Measurements from ENCODE around the gene PPP1CA. TPM values are rescaled to one million over a fixed set of nuclear protein-coding genes. Genes with fewer than 3 reads are reported as not detected.
A peak's percentile ranks its signal among the peaks of the same experiment; 100 is the strongest.
"Not testable (repeated sequence)": the region's sequence is repeated elsewhere in the genome, so short reads cannot be mapped to it uniquely, and the experiment has no call there.

The PPP1CA gene
- total RNA-seq, 1 donor from 2014 or later: 92.4 TPM

DNA sequence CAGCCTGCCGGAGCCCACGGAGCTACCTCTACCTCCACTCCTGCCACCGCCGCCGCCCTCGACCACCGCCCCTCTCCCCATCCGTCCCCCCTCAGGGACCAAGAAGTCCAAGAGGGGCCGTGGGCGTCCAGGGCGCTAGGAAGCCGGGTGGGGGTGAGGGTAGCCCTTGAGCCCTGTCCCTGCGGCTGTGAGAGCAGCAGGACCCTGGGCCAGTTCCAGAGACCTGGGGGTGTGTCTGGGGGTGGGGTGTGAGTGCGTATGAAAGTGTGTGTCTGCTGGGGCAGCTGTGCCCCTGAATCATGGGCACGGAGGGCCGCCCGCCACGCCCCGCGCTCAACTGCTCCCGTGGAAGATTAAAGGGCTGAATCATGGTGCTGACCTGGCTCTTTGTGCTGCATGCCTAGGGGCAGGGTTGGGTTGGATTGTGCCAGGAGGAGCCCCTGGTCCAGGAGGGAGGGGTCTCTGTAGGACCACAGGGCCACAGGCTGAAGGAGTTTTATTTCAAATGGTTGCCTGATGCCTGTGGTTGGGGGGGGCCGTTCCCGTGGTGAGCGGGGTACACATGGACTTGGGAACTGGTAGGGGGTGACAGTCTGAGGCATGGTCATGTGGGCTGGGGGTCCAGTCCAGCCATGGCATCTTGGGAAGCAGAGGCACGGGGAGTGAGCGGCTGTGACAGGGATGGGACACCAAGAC, 33.5 kb upstream of the PPP1CA start:
- no peak for DNase-seq (ENCODE audit: low spot score)

DNA sequence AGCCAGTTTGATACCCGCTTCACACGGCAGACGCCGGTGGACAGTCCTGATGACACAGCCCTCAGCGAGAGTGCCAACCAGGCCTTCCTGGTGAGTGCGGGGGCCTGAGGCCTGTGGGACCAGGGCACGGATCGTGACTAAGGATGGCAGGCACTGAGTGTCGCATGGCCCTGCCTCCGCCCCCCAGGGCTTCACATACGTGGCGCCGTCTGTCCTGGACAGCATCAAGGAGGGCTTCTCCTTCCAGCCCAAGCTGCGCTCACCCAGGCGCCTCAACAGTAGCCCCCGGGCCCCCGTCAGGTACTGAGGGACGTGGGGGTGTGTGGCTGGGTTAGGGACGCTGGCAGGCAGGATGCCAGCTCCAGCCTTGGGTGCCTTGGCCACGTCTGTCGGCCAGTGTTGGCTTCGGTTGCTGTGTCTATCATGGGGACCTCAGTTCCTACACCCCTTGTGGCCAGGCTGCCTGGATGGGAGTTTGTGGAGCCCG, 32.8 kb upstream of the PPP1CA start:
- no peak for DNase-seq (ENCODE audit: low spot score)

DNA sequence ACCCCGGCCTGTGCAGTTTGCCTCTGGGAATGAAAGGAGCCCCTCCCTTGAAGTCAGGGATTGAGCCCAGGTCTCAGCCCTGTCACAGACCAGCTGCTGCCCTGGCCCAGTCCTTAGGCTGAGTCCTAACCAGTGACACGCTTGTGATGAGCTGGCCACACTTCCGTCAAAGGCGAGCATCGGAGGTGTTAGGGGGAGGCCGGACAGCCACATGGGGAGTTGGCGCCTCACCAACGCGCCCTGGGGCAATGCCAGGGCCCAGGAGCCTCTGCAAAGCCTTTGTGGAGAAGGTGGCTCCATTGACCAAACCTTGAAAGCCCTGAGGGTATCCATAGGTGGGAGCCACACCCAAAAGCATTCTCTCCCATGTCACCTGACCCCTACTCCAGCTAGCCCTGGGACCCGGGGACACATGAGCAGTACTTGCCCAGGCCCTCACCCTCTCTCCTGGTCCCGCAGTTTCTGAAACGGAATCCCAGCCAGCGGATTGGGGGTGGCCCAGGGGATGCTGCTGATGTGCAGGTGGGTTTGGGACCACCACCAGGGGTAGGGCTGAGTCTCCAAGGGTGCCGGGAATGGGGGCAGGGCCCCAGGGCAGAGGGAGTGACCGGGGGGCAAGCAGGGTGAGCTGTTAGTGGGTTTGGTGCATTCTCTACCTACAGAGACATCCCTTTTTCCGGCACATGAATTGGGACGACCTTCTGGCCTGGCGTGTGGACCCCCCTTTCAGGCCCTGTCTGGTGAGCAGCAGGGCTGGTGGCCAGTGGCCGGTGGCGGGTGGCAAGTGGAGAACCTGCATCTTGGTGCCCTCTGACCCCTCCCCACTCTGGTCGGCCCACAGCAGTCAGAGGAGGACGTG, 32.1 kb upstream of the PPP1CA start:
- no peak for DNase-seq (ENCODE audit: low spot score)

DNA sequence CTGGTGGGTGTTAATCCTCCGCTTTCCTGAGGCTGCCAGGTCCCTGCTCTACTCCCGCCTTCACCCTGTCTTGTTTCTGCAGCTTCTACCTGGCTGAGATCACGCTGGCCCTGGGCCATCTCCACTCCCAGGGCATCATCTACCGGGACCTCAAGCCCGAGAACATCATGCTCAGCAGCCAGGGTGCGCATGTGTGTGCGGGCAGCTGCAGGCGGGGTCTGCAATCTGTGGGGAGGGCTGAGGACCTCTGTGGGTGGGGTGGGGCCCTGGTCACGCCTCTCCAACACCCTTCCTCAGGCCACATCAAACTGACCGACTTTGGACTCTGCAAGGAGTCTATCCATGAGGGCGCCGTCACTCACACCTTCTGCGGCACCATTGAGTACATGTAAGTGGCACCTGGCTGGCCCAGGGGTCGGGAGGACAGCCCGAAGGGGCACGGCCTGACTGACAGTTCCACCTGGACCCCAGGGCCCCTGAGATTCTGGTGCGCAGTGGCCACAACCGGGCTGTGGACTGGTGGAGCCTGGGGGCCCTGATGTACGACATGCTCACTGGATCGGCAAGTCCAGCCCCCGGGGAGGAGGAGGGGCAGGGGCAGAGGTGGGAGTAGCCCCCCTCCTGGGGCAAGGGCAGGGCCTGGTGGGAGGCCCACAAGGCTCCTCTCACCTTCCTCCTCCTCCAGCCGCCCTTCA, 31.1 kb upstream of the PPP1CA start:
- no peak for DNase-seq (ENCODE audit: low spot score)

DNA sequence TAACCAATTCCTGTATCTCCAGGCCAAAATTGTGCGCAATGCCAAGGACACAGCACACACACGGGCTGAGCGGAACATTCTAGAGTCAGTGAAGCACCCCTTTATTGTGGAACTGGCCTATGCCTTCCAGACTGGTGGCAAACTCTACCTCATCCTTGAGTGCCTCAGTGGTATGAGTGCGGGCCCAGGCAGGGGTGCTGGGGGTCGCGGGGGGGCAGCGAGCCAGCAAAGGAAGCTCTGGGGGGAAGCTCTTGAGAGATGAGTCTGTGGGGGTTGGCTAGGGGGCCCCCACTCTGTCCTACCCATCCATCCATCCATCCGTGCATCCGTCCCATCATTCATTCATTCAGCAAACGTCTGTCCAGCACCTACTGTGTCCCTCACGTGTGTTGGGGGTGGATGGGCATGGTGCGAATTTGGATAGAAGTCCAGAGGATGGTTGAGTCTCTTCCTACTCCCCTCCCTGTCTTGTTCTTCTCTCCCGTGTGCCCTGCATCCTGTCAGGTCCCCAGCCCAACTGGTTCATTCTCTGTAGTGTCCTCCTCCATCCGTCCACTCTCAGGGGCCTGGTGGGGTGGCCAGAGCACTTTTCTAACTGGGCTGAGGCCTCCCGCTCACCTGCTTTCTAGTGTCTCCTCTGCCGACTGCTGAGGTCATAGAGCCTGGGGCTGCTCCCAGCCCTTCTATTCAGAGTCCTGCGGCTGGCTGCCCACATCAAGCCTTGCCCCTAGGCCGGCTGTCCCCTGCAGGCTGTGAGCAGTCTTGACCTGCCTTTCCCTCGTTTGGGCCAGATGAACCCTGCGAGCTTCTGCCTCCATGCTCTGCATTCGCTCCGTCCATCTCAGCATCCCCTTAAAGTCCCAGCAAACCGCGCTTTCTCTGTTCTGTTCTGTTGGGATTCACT, 29.9 kb upstream of the PPP1CA start:
- no peak for DNase-seq (ENCODE audit: low spot score)

DNA sequence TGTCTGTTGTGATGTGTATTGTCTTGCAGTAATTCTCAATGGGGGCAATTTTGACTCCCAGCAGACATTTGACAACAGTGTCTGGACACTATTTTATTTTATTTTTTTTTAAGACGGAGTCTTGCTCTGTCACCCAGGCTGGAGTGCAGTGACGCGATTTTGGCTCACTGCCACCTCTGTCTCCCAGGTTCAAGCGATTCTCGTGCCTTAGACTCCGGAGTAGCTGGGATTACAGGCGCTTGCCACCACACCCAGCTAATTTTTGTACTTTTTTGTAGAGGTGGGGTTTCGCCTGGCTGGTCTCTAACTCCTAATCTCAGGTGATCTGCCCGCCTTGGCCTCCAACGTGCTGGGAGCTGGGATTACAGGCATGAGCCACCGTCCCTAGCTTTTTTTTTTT, 28.1 kb upstream of the PPP1CA start:
- DNase-seq (ENCODE audit: low spot score): no peak

DNA sequence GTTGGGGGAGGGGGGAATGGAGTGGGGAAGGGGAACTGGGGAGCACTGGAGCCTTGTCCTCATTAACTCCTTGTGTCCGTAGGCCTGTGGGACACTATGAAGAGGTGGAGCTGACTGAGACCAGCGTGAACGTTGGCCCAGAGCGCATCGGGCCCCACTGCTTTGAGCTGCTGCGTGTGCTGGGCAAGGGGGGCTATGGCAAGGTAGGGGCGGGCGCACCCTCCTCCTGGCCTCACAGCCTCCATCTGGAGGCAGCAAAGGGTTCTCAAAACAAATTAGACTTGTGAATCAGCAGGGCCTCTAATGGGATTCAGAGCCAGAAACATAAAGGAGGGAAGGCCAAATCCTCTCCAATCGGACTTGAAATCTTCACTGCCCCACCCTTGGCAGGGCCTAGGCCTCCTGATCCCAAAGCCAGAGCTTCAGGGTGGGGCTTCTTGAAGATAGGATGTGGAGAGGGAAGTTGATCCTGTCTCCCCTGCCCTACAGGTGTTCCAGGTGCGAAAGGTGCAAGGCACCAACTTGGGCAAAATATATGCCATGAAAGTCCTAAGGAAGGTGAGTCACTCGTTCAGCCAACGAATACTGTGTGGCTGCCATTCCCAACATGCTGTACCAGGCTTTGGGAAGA, 27.5 kb upstream of the PPP1CA start:
- DNase-seq (ENCODE audit: low spot score): no peak

DNA sequence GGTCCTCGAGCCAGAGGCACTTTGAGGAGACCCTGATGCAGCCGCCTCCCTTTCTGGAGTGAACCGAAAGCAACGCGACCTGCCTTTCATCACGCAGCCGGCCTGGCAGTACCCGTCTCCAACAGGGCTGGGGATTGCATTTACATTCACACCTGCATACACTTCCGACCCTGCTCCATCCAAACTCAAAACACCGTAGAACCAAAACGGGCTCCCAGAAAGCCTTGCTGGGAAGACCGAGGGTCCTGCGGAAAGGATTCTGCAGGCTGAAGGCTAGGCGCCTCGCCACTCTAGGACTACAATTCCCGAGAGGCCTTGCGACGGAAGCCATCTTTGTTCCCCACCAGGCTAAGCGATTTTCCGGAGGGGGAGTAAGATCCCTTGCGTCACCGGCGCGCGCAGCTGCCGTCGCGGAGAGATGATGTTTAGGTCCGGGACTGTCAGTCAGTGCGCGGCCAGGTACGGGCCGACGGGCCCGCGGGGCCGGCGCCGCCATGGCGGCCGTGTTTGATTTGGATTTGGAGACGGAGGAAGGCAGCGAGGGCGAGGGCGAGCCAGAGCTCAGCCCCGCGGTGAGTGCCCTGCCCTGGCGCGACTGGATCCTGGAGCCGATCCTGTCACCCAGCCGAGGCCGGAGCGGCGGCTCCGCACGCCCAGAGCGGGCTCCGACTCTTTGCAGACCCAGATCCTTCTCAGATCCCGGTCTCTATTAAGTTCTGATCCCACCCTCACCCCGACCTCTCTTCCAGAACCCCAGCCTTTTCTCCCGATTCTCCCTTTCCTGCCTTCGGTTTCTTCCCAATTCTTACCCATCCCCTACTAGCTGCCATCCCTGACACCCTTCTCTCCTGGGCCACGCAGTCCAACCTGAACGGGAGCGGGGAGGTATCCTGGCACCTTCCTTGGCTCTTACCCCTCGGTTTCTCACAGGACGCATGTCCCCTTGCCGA, 26.7 kb upstream of the PPP1CA start, which contains the start of gene RPS6KB2:
RPS6KB2 (plus strand) TSS at position 443 of the 950 bp plus-strand sequence; CDS start at position 495, 52 bp downstream.
- DNase-seq (ENCODE audit: low spot score): peak; percentile 100

DNA sequence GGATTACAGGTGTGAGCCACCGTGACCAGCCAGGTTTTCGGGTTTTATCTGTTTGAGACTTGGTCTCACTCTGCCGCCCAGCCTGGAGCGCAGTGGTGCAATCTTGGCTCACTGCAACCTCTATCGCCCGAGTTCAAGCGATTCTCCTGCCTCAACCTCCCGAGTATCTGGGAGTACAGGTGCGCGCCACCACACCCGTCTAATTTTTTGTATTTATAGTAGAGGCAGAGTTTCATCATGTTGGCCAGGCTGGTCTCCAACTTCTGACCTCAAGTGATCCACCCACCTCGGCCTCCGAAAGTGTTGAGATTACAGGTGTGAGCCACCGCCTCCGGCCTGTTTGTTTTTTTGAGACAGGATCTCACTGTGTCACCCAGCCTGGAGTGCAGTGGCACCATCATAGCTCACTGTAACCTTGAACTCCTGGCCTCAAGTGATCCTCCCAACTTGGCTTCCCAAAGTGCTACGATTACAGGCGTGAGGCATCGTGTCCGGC, 25.8 kb upstream of the PPP1CA start:
- DNase-seq (ENCODE audit: low spot score): not testable (repeated sequence)

DNA sequence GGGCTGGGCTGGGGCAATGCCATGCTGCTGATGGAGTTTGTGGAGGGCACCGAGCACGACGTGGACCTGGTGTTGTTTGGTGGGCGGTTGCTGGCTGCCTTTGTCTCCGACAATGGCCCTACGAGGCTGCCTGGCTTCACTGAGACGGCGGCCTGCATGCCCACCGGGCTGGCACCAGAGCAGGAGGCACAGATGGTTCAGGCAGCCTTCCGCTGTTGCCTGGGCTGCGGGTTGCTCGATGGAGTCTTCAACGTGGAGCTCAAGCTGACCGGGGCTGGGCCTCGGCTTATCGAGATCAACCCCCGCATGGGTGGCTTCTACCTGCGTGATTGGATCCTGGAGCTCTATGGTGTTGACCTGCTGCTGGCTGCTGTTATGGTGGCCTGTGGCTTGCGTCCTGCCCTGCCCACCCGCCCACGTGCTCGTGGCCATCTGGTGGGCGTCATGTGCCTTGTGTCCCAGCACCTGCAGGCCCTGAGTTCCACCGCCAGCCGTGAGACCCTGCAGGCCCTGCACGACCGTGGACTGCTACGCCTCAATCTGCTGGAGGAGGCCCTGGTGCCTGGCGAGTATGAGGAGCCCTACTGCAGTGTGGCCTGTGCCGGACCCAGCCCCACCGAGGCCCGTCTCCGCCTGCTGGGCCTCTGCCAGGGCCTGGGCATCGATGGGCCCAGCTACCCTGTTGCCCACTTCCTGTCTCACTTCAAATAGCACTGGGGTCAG, 22.4 kb upstream of the PPP1CA start:
- no peak for DNase-seq (ENCODE audit: low spot score)

DNA sequence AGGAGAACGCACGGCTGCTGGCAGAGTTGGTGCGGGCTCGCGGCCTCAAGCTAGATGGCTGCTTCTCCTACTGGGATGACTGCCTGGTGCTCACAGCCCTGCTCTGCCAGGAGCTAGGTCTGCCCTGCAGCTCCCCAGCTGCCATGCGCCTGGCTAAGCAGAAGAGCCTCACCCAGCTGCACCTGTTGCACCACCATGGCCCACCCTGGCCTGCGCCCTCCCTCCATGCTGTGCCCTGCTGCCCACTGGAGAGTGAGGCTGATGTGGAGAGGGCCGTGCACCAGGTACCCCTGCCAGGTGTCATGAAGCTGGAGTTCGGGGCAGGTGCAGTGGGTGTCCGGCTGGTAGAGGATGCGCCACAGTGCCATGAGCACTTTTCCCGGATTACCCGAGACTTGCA, 21.8 kb upstream of the PPP1CA start:
- no peak for DNase-seq (ENCODE audit: low spot score)

DNA sequence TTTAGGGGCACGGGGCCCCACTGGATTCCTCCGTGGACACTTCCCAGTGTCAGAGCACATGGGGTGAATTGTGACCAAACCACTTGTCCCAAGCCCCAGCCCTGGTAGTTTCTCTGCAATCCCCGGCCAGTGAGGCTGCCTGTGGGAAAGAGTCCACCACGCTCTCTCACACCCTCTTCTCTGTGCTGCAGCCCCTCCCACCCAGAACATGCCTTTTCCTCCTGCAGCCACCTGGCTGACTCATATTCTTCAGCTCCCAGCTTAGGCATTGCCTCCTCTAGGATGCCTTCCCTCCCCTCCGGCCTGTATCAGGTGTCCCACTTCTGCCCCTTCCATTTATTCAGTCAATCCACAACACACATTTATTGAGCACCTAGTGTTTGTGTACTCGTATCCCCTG, 21.2 kb upstream of the PPP1CA start:
- DNase-seq (ENCODE audit: low spot score): no peak

DNA sequence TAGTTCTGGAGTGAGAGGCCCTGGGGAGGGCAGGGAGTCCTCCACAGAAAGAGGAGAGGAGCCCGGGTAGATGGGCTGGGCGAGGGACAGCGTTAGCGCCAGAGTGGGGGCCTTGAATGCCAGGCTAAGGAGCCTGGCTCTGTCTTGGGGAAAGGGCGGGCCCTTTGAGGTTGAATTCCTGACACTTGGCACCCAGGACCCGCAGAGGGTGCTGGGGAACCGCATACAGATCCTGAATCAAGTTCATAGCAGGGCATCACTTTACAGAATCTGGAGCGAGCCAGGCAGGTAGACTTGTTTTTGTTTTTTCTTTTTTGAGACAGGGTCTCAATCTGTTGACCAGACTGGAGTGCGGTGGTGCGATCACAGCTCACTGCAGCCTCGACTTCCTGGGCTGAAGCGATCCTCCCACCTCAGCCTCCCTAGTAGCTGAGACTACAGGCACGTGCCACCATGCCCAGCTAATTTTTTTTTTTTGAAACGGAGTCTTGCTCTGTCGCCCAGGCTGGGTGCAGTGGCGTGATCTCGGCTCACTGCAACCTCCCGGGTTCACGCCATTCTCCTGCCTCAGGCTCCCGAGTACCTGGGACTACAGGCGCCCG, 19.9 kb upstream of the PPP1CA start:
- DNase-seq (ENCODE audit: low spot score): no peak

DNA sequence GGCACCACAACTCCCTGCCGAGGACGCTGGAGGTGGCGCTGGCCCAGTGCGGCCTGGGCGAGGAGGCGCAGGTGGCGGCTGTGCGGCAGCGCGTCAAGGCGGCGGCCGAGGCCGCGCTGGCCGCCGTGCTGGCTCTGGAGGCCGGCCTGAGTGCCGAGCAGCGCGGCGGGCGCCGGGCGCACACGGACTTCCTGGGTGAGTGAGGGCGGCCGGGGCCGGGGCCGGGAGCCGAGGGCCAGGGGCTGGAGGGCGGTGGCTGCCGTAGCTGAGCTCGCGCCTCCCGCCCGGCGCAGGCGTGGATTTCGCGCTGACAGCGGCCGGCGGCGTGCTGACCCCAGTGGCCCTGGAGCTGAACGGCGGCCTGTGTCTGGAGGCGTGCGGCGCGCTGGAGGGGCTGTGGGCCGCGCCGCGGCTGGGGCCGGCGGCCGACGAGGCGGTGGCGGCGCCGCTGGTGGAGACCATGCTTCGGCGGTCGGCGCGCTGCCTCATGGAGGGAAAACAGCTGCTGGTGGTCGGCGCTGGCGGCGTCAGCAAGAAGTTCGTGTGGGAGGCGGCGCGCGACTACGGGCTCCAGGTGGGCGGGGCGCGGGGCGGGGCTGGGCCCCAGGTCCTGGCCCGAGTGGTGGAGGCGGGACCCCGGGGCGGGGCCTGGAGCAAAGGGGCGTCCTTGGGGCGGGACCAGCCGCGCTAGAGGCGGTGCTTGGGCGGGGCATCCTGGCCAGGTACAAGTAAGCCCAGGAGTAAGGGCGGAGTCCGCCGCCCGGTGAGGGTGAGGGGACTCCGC, 19.2 kb upstream of the PPP1CA start:
- DNase-seq (ENCODE audit: low spot score): peak; percentile 99

DNA sequence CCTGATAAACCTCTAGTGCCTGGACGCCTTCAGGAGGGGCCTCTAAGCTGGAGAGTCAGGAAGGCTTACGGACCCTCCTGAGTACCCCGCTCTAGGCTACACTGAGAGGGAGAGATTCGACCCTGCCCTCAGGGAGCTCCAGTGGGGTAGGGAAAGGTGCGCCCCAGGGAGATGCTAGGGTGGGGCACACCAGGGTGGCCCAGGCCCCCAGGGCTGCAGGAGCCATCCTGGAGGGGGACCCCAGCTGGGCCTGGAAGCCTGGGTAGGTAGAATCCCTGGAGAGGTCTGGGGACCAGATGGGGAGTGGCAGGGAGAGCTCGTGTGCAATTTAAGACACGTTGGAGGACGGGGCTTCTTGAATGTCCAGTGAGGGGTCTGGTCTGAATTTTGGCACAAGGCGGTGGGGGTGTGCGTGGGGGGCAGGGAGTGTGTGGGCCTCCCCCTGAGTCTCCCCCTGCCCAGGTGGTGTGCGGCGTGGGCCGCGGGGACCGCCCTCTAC, 18.5 kb upstream of the PPP1CA start:
- no peak for DNase-seq (ENCODE audit: low spot score)

DNA sequence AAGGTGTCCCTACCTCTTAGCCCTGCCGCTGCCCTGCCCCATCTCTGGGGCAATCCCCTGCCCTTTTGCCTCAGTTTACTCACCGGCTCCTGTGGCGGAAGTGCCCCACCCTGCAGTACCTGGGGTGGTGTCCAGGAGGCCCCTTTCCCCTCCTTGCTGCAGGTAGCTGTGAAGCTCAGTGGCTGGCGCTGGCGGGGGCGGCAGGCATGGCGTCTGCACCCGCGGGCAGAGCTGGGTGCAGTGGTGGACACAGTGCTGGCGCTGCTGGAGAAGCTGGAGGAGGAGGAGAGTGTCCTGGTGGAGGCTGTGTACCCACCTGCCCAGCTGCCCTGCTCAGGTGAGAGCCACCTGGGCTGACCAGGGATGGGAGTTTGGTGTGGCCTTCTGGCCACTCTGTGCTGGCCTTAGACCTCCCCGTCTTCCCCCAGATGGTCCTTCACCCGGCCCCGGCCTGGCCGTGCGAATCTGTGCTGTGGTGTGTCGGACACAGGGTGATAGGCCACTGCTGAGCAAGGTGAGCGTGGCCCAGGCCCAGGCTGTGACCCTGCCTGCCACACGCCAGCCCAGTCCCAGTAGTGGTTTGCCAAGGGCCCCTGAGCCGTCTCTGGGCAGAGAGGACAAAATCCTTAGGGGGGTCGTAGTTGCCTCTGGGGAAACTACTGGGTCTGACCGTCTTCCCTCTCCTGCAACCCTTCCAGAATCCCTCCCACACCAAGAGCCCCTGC, 17.8 kb upstream of the PPP1CA start:
- no peak for DNase-seq (ENCODE audit: low spot score)

Data from mesenteric fat pad (tissue), 1 donor.